Activated CD4-positive, alpha-beta T cell treated with anti-CD3 and anti-CD28 coated beads, Interleukin-2, Interleukin-6, amounts not matched to agents 100 ng/mL and 50 ng/mL, durations not matched to agents 16 hours and 8 hours (primary cell): ENCODE measurements around the gene PRSS56.

Experiments
- DNase-seq: peaks from one replicate; pipeline ENCODE4 v3.0.0-alpha.2; 2020

The PRSS56 gene

DNA sequence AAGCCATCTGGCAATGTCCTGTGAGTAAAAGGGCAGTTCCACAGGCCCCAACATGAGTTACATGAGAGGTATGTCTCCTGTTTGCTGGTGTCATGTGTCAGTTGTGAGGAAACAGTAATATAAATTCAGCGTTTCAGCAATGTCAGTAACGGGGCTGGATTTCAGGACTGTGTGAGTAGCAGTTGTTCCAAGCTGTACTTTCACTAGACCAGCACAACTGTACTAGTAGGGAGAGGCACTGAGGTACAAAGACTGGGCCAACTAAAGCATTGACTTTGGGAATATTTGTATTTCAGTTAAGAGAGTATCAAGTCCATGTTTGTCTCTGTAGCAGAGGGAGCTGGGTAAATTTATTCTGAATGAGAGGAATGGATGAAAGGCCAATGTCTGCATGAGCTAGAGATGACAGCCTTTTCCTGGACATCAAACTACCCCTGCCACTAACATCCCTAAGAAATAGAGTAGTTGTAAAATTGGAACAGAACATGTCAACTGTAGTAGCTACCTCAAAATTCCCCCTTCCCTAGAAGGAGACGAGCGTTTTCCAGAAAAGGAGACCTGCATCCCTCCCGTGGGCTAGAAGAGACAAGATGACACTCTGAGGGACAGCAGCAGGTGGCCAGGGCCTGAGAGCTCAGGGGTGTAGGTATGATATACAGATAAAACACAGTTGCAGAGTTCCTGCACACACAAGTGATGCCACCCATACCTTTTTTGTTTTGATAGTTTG lies 54.7 kb downstream of the PRSS56 start:
- no peak for DNase-seq
